ENCODE results near the gene FUBP1. TPM values are rescaled to one million over a fixed set of nuclear protein-coding genes. Genes with fewer than 3 reads are reported as not detected.
A peak's percentile ranks its signal among the peaks of the same experiment; 100 is the strongest.

The FUBP1 gene
- total RNA-seq, 1 experiment from 2014 or later = 271 TPM

- no peak overlapping the region for H4K8ac ChIP-seq (replicated peaks; ENCODE audit: insufficient read length, low read depth, low read length)
- no peak overlapping the region for H3K56ac ChIP-seq (ENCODE audit: insufficient read length, low read depth, low read length)
- no peaks in the 10 kb centered on the region for H3K9me3 ChIP-seq (ENCODE audit: control insufficient read depth, low read depth, low read length)
- H3K4ac ChIP-seq (ENCODE audit: low read depth, low read length) = no peak overlapping the region
- no peak overlapping the region for H4K5ac ChIP-seq (ENCODE audit: insufficient read length, low read depth, low read length)
- no peak overlapping the region for H3K23ac ChIP-seq (ENCODE audit: insufficient read length, low read depth, low read length)
- Mint-ChIP-seq H3K9me3 (no peaks in the 10 kb centered on the region), H3K36me3 (ENCODE audit: insufficient read depth in 1 of 3, low read depth in 3 of 3) (peaks cover 69 to 93% (median 93%) of the 10 kb centered on the region in 3 experiments), H3K4me3 (no peak overlapping the region), H3K27me3 (ENCODE audit: low read depth) (no peaks in the 10 kb centered on the region), H3K4me1 (no peaks in the 10 kb centered on the region), H3K27ac (0 out of 7 replicates have a peak overlapping the region, but pooled peaks of 1 of the 3 experiments have one; percentile 32)
- no peak overlapping the region for H4K91ac ChIP-seq (ENCODE audit: insufficient read length, low read depth, low read length)
- H3K79me1 ChIP-seq (ENCODE audit: insufficient read depth, low read depth, low read length, poor library complexity, severe bottlenecking) = peaks cover 7% of the 10 kb centered on the region
- no peak overlapping the region for H2AK5ac ChIP-seq (ENCODE audit: insufficient read length, low read length)
- H2AFZ ChIP-seq (ENCODE audit: low read length) = no peak overlapping the region
- H3K9ac ChIP-seq (ENCODE audit: extremely low read depth, insufficient read length, low read length) = no peak overlapping the region
- no peak for TF ChIP-seq CTCF (conservative IDR thresholded peaks at IDR 0.05)
- no peaks in the 10 kb centered on the region for H3K4me1 ChIP-seq (ENCODE audit: insufficient read depth, low read length)
- no peak overlapping the region for H2BK15ac ChIP-seq (ENCODE audit: low read depth, low read length)
- no peak overlapping the region for H2BK5ac ChIP-seq (ENCODE audit: insufficient read length, low read length)
- no peak overlapping the region for H3K18ac ChIP-seq (ENCODE audit: insufficient read length, low read depth, low read length)
- no peak for DNase-seq
- no peaks in the 10 kb centered on the region for H3K23me2 ChIP-seq (ENCODE audit: insufficient read length, low read depth, low read length, poor library complexity, severe bottlenecking)
- H3K27ac ChIP-seq (ENCODE audit: insufficient read length, low read depth, low read length) = no peak overlapping the region
- no peak overlapping the region for H3K14ac ChIP-seq (ENCODE audit: insufficient read depth, low read length)
- H2BK12ac ChIP-seq (ENCODE audit: insufficient read length, low read depth, low read length) = no peak overlapping the region
- no peak overlapping the region for H2BK120ac ChIP-seq (ENCODE audit: low read depth, low read length, poor library complexity, severe bottlenecking)
- H2BK20ac ChIP-seq (ENCODE audit: low read depth, low read length, poor library complexity, severe bottlenecking) = no peak overlapping the region
- H3T11ph ChIP-seq (ENCODE audit: low read length) = no peak overlapping the region
- H3K27me3 ChIP-seq (ENCODE audit: insufficient read depth, low read length) = no peaks in the 10 kb centered on the region
- H3K4me2 ChIP-seq (ENCODE audit: insufficient read depth, insufficient read length, low read length) = no peak overlapping the region
- WGBS (ENCODE audit: extremely low coverage, insufficient read length, low lambda C conversion rate) = no CpG with 5 or more reads among the region's 2 CpGs
- H3K79me2 ChIP-seq (ENCODE audit: insufficient read depth, low read length) = peaks cover 3% of the 10 kb centered on the region; the same call in 1 of the 2 replicates
- H4K20me1 ChIP-seq (ENCODE audit: control insufficient read depth, insufficient read depth, insufficient read length) = no peaks in the 10 kb centered on the region
Measured at GRCh38 chr1:77961392-77961791, 17.5 kb downstream of the FUBP1 start.

Data from H9 (cell line).